GM23248 (cell line): Measurements from ENCODE around the gene EMP2. TPM values are rescaled to one million over a fixed set of nuclear protein-coding genes. Genes with fewer than 3 reads are reported as not detected.
"Not testable (repeated sequence)": the region's sequence is repeated elsewhere in the genome, so short reads cannot be mapped to it uniquely, and the experiment has no call there.

Experiments
- DNase-seq: peaks from one replicate; pipeline ENCODE4 v3.0.0-alpha.2; 2015
- H2AFZ ChIP-seq: fragments of 200-600 bp; sonication (generic); 2 replicates; pipeline ENCODE4 v1.6.1; 2016; ENCODE audit warnings: antibody characterized with exemption
- H3F3A ChIP-seq: fragments of 200-600 bp; sonication (generic); 2 replicates; pipeline ENCODE4 v1.6.1; 2016; ENCODE audit warnings: mild to moderate bottlenecking, antibody characterized with exemption, mixed run types; ENCODE audit not compliant: insufficient read depth
- H3K27ac ChIP-seq: fragments of 200-600 bp; sonication (generic); 2 replicates; pipeline ENCODE4 v1.5.1; 2016; ENCODE audit warnings: mild to moderate bottlenecking
- H3K27me3 ChIP-seq: fragments of 200-600 bp; sonication (generic); replicated peaks from 2 replicates; pipeline ENCODE4 v1.6.1; 2016; ENCODE audit warnings: mild to moderate bottlenecking; ENCODE audit not compliant: insufficient read depth
- H3K36me3 ChIP-seq: fragments of 200-600 bp; sonication (generic); 2 replicates; pipeline ENCODE4 v1.6.1; 2016; ENCODE audit warnings: low read depth, mild to moderate bottlenecking
- H3K4me1 ChIP-seq: fragments of 200-600 bp; sonication (generic); 2 replicates; pipeline ENCODE4 v1.6.1; 2016; ENCODE audit warnings: mild to moderate bottlenecking; ENCODE audit not compliant: insufficient read depth
- H3K4me2 ChIP-seq: fragments of 200-600 bp; sonication (generic); one replicate; pipeline ENCODE4 v1.6.1; 2016; ENCODE audit warnings: mild to moderate bottlenecking; ENCODE audit not compliant: unreplicated experiment
- H3K4me3 ChIP-seq: fragments of 200-600 bp; sonication (generic); 2 replicates; pipeline ENCODE4 v1.5.1; 2016; ENCODE audit warnings: mild to moderate bottlenecking
- H3K79me2 ChIP-seq: fragments of 200-600 bp; sonication (generic); 2 replicates; pipeline ENCODE4 v1.6.1; 2016; ENCODE audit warnings: mild to moderate bottlenecking; ENCODE audit not compliant: insufficient read depth
- H3K9ac ChIP-seq: fragments of 200-600 bp; sonication (generic); 2 replicates; pipeline ENCODE4 v1.6.1; 2016; ENCODE audit warnings: mild to moderate bottlenecking
- H3K9me2 ChIP-seq: fragments of 200-600 bp; sonication (generic); 2 replicates; pipeline ENCODE4 v1.6.1; 2016; ENCODE audit warnings: mixed run types, mild to moderate bottlenecking, moderate library complexity; ENCODE audit not compliant: insufficient read depth
- H3K9me3 ChIP-seq: fragments of 200-600 bp; sonication (generic); one replicate; pipeline ENCODE4 v1.6.1; 2017; ENCODE audit warnings: low read depth
- H4K20me1 ChIP-seq: fragments of 200-600 bp; sonication (generic); 2 replicates; pipeline ENCODE4 v1.6.0; 2016; ENCODE audit not compliant: insufficient read depth
- EZH2 ChIP-seq: fragments of 200-600 bp; sonication (generic); IDR thresholded peaks from 2 replicates; pipeline ENCODE4 v1.6.1; 2018; ENCODE audit warnings: antibody characterized with exemption, mild to moderate bottlenecking; ENCODE audit not compliant: insufficient read depth, poor library complexity, severe bottlenecking
- EZH2phosphoT487 ChIP-seq: fragments of 200-600 bp; sonication (generic); IDR thresholded peaks from 2 replicates; pipeline ENCODE4 v1.6.1; 2018; ENCODE audit warnings: antibody characterized with exemption, moderate library complexity, mild to moderate bottlenecking, low read depth; ENCODE audit not compliant: insufficient read depth
- WGBS, 2 experiments: methylation state at CpG; one replicate each; pipeline ENCODE4 v1.1.6; 2015 to 2017; ENCODE audit warnings: low lambda C conversion rate in 2 of 2, low coverage in 1 of 2; ENCODE audit errors: missing lambda C conversion rate in 2 of 2; 5-methylcytosine and 5-hydroxymethylcytosine counted together
- in situ Hi-C: fragments of 300-500 bp; cut with MboI; formaldehyde crosslinking; loops from 2 replicates; pipeline ENCODE4 v1.15.0; 2020
- polyA plus RNA-seq: library from polyadenylated mRNA; unstranded; fragments of >200 nt; fragmentation: Nextera tagmentation; extraction: Ambion mirVana; gene quantifications from 2 replicates; pipeline ENCODE4 v1.2.1, GENCODE V29; 2016
- total RNA-seq: library from RNA; depleted of rRNA; stranded (reverse); fragments of >200 nt; shearing (Covaris generic); gene quantifications from 2 replicates; pipeline ENCODE4 v1.2.3, GENCODE V29; 2014

EMP2 gene
- total and polyA plus RNA-seq, 2 experiments from 2014 or later = 26.0 to 73.7 TPM

DNA sequence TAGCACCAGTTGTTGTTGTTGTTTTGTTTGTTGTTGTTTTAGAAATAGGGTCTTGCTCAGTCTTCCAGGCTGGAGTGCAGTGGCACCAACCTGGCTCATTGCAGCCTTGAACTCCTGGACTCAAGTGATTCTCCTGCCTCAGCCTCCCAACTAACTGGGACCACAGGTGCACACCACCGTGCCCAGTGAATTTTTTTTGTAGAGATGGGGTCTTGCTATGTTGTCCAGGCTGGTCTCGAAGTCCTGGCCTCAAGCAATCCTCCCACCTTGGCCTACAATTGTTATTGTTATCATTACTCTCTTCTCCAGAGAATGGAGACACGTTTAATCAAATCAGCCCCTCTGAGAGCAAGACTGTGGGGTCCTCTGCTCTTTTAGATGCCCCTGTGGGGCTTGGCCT, 42.7 kb upstream of the EMP2 start:
- no peaks in the 10 kb centered on the region for H3K27me3 ChIP-seq
- H3K4me1 ChIP-seq = no peaks in the 10 kb centered on the region
- H3K27ac ChIP-seq = no peak overlapping the region
- no peak for DNase-seq
- no peaks in the 10 kb centered on the region for H4K20me1 ChIP-seq
- H3F3A ChIP-seq = no peaks in the 10 kb centered on the region
- no peaks in the 10 kb centered on the region for H3K36me3 ChIP-seq
- in situ Hi-C loops = no loop called here
- no peak for TF ChIP-seq EZH2phosphoT487
- no peak for TF ChIP-seq EZH2
- H2AFZ ChIP-seq = no peak overlapping the region
- no peaks in the 10 kb centered on the region for H3K79me2 ChIP-seq
- no peaks in the 10 kb centered on the region for H3K9me3 ChIP-seq
- WGBS, 2 experiments = 64 to 73% methylated on average over 3 of the region's 3 CpGs
- no peaks in the 10 kb centered on the region for H3K9me2 ChIP-seq
- H3K9ac ChIP-seq = no peak overlapping the region
- H3K4me2 ChIP-seq = no peak overlapping the region
- H3K4me3 ChIP-seq = no peak overlapping the region

GRCh38 chr16:10622036-10622921, 41.9 kb upstream of the EMP2 start:
- in situ Hi-C loops = no loop called here
- Histone ChIP-seq H3K4me1 (peaks cover 2% of the 10 kb centered on the region; the same call in 1 of the 2 replicates), H3K9me3 (no peaks in the 10 kb centered on the region), H3K4me3 (no peak overlapping the region), H3K79me2 (no peaks in the 10 kb centered on the region), H3K9ac (no peak overlapping the region), H3K9me2 (no peaks in the 10 kb centered on the region), H3K27me3 (no peaks in the 10 kb centered on the region), H2AFZ (no peak overlapping the region), H3K4me2 (no peak overlapping the region), H3F3A (no peaks in the 10 kb centered on the region), H3K36me3 (no peaks in the 10 kb centered on the region), H4K20me1 (no peaks in the 10 kb centered on the region), H3K27ac (no peak overlapping the region)
- no peak for TF ChIP-seq EZH2phosphoT487
- 59 to 68% methylated on average over 16 to 19 of the region's 19 CpGs for WGBS, 2 experiments
- no peak for DNase-seq

DNA sequence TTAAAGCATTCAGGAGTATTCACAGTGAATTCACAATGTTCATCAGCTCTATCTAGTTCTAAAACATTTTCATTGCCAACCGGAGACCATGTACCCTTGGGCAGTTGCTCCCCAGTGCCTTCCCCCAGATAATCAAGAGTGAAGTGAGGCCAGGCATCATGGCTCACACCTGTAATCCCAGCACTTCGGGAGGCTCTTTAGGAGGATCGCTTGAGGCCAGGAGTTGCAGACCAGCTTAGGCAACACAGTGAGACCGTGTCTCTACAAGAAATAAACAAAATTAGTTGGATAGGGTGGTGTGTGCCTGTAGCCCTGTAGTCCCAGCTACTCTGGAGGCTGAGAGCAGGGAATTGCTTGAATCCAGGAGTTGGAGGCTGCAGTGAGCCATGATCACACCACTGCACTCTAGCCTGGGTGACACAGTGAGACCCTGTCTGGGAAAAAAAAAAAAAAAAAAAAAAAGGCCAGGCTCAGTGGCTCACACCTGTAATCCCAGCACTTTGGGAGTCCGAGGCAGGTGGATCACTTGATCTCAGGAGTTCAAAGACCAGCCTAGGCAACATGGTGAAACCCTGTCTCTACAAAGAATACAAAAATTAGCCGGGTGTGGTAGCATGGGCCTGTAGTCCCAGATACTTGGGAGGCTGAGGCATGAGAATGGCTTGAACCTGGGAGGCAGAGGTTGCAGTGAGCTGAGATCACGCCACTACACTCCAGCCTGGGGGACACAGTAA, 41.0 kb upstream of the EMP2 start:
- H3K79me2 ChIP-seq, H2AFZ ChIP-seq, H3K4me2 ChIP-seq, H4K20me1 ChIP-seq, H3K9me3 ChIP-seq, H3K27ac ChIP-seq, H3K4me3 ChIP-seq, H3K9ac ChIP-seq, DNase-seq, H3K4me1 ChIP-seq, H3K9me2 ChIP-seq, H3F3A ChIP-seq, H3K27me3 ChIP-seq, in situ Hi-C loops, H3K36me3 ChIP-seq: not testable (repeated sequence)
- 84 to 90% methylated on average over 7 of the region's 7 CpGs for WGBS, 2 experiments

- peaks cover 7% of the 10 kb centered on the region; the same call in 1 of the 2 replicates for H3K4me1 ChIP-seq
- no peaks in the 10 kb centered on the region for H4K20me1 ChIP-seq
- no peaks in the 10 kb centered on the region for H3K27me3 ChIP-seq
- H3K27ac ChIP-seq = no peak overlapping the region
- no peaks in the 10 kb centered on the region for H3K79me2 ChIP-seq
- no peak overlapping the region for H2AFZ ChIP-seq
- in situ Hi-C loops = no loop called here
- no peak overlapping the region for H3K4me3 ChIP-seq
- H3K9me2 ChIP-seq = no peaks in the 10 kb centered on the region
- 68 to 72% methylated on average over 6 of the region's 6 CpGs for WGBS, 2 experiments
- H3K36me3 ChIP-seq = no peaks in the 10 kb centered on the region
- H3K4me2 ChIP-seq = no peak overlapping the region
- H3K9ac ChIP-seq = no peak overlapping the region
- H3F3A ChIP-seq = no peaks in the 10 kb centered on the region
- DNase-seq = no peak
- no peaks in the 10 kb centered on the region for H3K9me3 ChIP-seq
- TF ChIP-seq EZH2 = no peak
- TF ChIP-seq EZH2phosphoT487 = no peak
Observed at GRCh38 chr16:10620120-10620519, 39.7 kb upstream of the EMP2 start.
